Smooth muscle cell (in vitro differentiated cells): ENCODE data around the gene CHSY3. TPM values are rescaled to one million over a fixed set of nuclear protein-coding genes. Genes with fewer than 3 reads are reported as not detected.

Experiments
- DNase-seq: peaks from one replicate; lab custom pipeline; 2025; ENCODE audit not compliant: unreplicated experiment; lab: John Stamatoyannopoulos, UW
- H2AFZ ChIP-seq: fragments of 200-600 bp; sonication (generic); 2 replicates; pipeline ENCODE4 v1.6.0; 2016; ENCODE audit warnings: antibody characterized with exemption, low read depth, mild to moderate bottlenecking
- H3F3A ChIP-seq: fragments of 200-600 bp; sonication (generic); 2 replicates; pipeline ENCODE4 v1.6.0; 2017; ENCODE audit warnings: antibody characterized with exemption, low read depth
- H3K27ac ChIP-seq: fragments of 200-600 bp; sonication (generic); 2 replicates; pipeline ENCODE4 v1.5.1; 2016; ENCODE audit warnings: low read depth, mild to moderate bottlenecking
- H3K27me3 ChIP-seq: fragments of 200-600 bp; sonication (generic); 2 replicates; pipeline ENCODE4 v1.6.1; 2016; ENCODE audit warnings: low read depth, mild to moderate bottlenecking
- H3K36me3 ChIP-seq: fragments of 200-600 bp; sonication (generic); 2 replicates; pipeline ENCODE4 v1.5.1; 2016; ENCODE audit warnings: low read depth
- H3K4me1 ChIP-seq: fragments of 200-600 bp; sonication (generic); 2 replicates; pipeline ENCODE4 v1.5.1; 2016; ENCODE audit warnings: low read depth
- H3K4me2 ChIP-seq: fragments of 200-600 bp; sonication (generic); 2 replicates; pipeline ENCODE4 v1.6.0; 2016; ENCODE audit warnings: mild to moderate bottlenecking
- H3K4me3 ChIP-seq: fragments of 200-600 bp; sonication (generic); 2 replicates; pipeline ENCODE4 v1.5.1; 2016; ENCODE audit warnings: mild to moderate bottlenecking
- H3K79me2 ChIP-seq: fragments of 200-600 bp; sonication (generic); 2 replicates; pipeline ENCODE4 v1.6.0; 2016; ENCODE audit warnings: low read depth, mild to moderate bottlenecking
- H3K9ac ChIP-seq: fragments of 200-600 bp; sonication (generic); 2 replicates; pipeline ENCODE4 v1.6.0; 2016; ENCODE audit warnings: low read depth
- H3K9me3 ChIP-seq: fragments of 200-600 bp; sonication (generic); replicated peaks from 2 replicates; pipeline ENCODE4 v1.5.1; 2016; ENCODE audit warnings: low read depth
- H4K20me1 ChIP-seq: fragments of 200-600 bp; sonication (generic); 2 replicates; pipeline ENCODE4 v1.6.0; 2016; ENCODE audit warnings: low read depth
- CTCF ChIP-seq: fragments of 200-600 bp; sonication (generic); IDR thresholded peaks from 2 replicates; pipeline ENCODE4 v1.5.1; 2017; ENCODE audit warnings: borderline replicate concordance, mild to moderate bottlenecking, antibody characterized with exemption; ENCODE audit not compliant: insufficient read depth, poor library complexity, severe bottlenecking
- WGBS: methylation state at CpG from one replicate; pipeline ENCODE4 v1.1.7; 2016; ENCODE audit warnings: low lambda C conversion rate; 5-methylcytosine and 5-hydroxymethylcytosine counted together
- polyA plus RNA-seq: library from polyadenylated mRNA; unstranded; fragments of >200 nt; fragmentation: Nextera tagmentation; extraction: Ambion mirVana; gene quantifications from 2 replicates; pipeline ENCODE4 v1.2.1, GENCODE V29; 2016
- total RNA-seq: library from RNA; depleted of rRNA; stranded (reverse); fragments of >200 nt; gene quantifications from 2 replicates; pipeline ENCODE4 v1.2.3, GENCODE V29; 2014

The CHSY3 gene
- total and polyA plus RNA-seq, 2 experiments from 2014 or later, result 12.7 to 15.6 TPM

DNA sequence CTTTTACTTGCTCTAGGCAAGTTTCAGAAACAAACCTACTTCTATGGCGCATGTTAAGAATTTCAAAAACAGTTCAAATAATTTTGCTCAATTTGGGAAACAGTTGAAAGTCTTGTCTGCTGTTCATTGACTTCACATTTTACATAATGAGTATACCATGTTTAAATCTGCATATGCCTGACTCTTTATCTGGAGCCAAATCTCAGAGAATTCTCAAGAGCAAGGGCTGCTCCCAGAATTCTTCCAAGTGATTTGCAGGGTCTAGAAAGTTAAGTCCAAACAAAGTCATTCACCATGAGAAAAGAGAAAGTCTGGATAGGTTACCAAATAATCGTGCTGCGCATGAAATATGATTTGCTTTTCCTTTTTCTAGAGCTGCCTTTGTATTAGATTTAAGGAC is 160.2 kb downstream of the CHSY3 start:
- DNase-seq, result no peak
- no peak overlapping the region for H3K27ac ChIP-seq
- peaks cover 3% of the 10 kb centered on the region for H3K36me3 ChIP-seq
- no peaks in the 10 kb centered on the region for H4K20me1 ChIP-seq
- WGBS, result 95% methylated on average over 3 of the region's 3 CpGs
- TF ChIP-seq CTCF, result no peak
- H3K4me1 ChIP-seq, result no peaks in the 10 kb centered on the region
- H2AFZ ChIP-seq, result no peak overlapping the region
- no peak overlapping the region for H3K9ac ChIP-seq
- no peak overlapping the region for H3K4me3 ChIP-seq
- H3K4me2 ChIP-seq, result no peak overlapping the region
- H3K79me2 ChIP-seq, result no peaks in the 10 kb centered on the region
- no peaks in the 10 kb centered on the region for H3K27me3 ChIP-seq
- H3F3A ChIP-seq, result no peaks in the 10 kb centered on the region
- H3K9me3 ChIP-seq, result no peaks in the 10 kb centered on the region

DNA sequence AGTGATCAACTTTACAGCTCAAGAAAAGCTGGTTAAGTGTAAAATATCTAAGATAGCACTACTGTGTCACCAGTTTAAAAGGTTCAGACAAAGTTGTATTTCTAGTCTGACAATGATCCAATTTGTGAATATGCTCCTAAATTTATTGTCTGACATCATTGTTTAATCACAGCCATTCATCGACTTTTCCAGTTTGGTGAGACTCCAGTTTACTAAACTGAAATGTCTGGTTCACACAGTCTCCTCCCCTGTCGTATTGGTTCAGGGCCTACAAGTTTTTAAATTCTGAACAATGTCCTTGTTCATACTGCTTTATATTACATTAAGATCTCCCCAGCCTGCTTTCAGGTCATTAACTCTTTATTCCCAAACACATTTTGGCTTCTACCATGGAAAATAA is 161.4 kb downstream of the CHSY3 start:
- Histone ChIP-seq H2AFZ (no peak overlapping the region), H3K4me3 (no peak overlapping the region), H3K27me3 (no peaks in the 10 kb centered on the region), H3K36me3 (no peaks in the 10 kb centered on the region), H3K4me2 (no peak overlapping the region), H3K79me2 (no peaks in the 10 kb centered on the region), H4K20me1 (no peaks in the 10 kb centered on the region), H3F3A (no peaks in the 10 kb centered on the region), H3K4me1 (no peaks in the 10 kb centered on the region), H3K9ac (no peak overlapping the region), H3K27ac (no peak overlapping the region), H3K9me3 (no peaks in the 10 kb centered on the region)
- WGBS, result 94% methylated on average over 2 of the region's 2 CpGs
- TF ChIP-seq CTCF, result no peak
- no peak for DNase-seq

DNA sequence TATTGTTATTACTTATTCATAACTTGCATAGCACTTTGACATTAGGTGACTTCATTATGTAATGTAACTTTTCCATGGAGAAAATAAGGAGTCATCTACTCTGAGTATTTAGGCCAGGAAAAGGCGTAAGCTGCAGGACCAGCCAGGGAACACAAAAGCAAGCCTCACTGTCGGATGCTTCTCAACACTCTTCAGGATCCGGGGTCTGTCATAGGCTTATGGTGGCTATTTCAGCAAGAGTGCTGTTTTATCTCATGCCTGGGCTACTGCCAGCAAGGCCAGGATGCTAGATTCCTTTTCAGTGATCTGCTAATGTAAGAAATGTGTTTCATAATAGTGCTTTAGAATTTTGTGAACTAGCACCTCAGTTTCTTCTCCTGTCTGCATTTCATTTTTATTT is 162.4 kb downstream of the CHSY3 start:
- no peaks in the 10 kb centered on the region for H3K36me3 ChIP-seq
- no peak for TF ChIP-seq CTCF
- no peak overlapping the region for H2AFZ ChIP-seq
- H3K4me2 ChIP-seq, result peak overlapping the region; percentile 6
- H4K20me1 ChIP-seq, result no peaks in the 10 kb centered on the region
- H3K27me3 ChIP-seq, result no peaks in the 10 kb centered on the region
- WGBS, result 70% methylated on average over 3 of the region's 3 CpGs
- no peaks in the 10 kb centered on the region for H3K79me2 ChIP-seq
- H3K9me3 ChIP-seq, result no peaks in the 10 kb centered on the region
- H3K27ac ChIP-seq, result no peak overlapping the region
- H3K4me1 ChIP-seq, result no peaks in the 10 kb centered on the region
- H3K9ac ChIP-seq, result no peak overlapping the region
- no peak for DNase-seq
- H3F3A ChIP-seq, result no peaks in the 10 kb centered on the region
- no peak overlapping the region for H3K4me3 ChIP-seq

DNA sequence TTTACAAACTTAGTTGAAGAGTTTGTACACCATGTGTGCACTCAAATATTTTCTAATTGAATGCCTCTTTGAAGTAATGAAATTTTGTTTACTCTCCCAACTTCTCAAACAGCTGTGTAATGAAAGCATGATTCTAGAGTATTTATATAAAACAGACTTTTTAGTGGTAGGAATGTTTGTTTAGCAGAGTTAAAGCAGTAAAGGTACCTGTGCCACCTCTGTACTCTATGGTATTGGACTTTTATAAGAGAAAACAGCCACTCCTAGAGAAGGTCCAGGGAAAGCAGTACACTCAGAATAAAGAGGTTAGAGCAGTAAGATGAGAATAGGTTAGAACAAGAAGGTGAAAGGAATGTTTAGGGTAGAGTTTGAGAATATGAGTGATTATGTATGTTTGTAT is 163.1 kb downstream of the CHSY3 start:
- H3F3A ChIP-seq, result no peaks in the 10 kb centered on the region
- no peak overlapping the region for H2AFZ ChIP-seq
- H3K27ac ChIP-seq, result no peak overlapping the region
- no peak overlapping the region for H3K4me2 ChIP-seq
- no peaks in the 10 kb centered on the region for H3K27me3 ChIP-seq
- H4K20me1 ChIP-seq, result no peaks in the 10 kb centered on the region
- no peaks in the 10 kb centered on the region for H3K9me3 ChIP-seq
- DNase-seq, result no peak
- H3K4me1 ChIP-seq, result no peaks in the 10 kb centered on the region
- no peak overlapping the region for H3K9ac ChIP-seq
- no peak for TF ChIP-seq CTCF
- H3K4me3 ChIP-seq, result no peak overlapping the region
- H3K36me3 ChIP-seq, result no peaks in the 10 kb centered on the region
- no peaks in the 10 kb centered on the region for H3K79me2 ChIP-seq
